Activated naive CD4-positive, alpha-beta T cell treated with anti-CD3 and anti-CD28 coated beads, Interleukin-2, amount 50 U/mL, for 16 hours (primary cell): ENCODE results near the gene PLEKHG5.
"Not testable (repeated sequence)": the region's sequence is repeated elsewhere in the genome, so short reads cannot be mapped to it uniquely, and the experiment has no call there.

Experiments
- DNase-seq: peaks from one replicate; pipeline ENCODE4 v3.0.0-alpha.2; 2020

The PLEKHG5 gene

DNA sequence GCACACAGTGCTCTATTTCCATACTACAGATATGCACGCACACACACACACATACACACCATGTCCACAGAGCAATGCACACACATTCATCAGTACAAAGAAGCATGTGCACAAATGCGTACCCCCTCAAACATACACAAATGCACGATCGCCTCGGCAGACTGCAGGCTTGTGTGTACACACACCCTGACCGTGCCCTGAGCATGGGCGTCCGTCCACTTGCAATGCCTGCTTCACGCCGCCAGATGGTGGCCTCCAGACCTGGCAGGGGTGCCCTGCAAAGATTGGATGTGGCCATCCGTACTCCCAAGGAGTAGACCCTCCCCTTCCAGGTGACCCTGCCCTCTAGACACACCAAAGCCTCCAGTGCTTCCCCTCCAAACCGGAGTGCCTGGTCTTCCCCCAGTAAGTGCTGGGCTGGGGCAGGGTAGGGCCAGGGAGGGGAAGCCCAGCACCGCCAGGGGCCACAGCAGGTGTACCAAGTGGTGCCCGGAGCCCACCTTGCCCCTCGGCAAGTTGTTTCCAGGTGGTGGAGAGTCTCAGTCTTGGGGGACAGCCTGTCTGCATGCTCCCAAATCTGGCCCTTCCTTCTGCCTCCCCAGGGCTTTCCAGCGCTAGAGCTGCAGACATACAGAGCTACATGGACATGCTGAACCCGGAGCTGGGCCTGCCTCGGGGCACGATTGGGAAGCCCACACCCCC is 46.3 kb downstream of the PLEKHG5 start:
- DNase-seq = peak; percentile 42

DNA sequence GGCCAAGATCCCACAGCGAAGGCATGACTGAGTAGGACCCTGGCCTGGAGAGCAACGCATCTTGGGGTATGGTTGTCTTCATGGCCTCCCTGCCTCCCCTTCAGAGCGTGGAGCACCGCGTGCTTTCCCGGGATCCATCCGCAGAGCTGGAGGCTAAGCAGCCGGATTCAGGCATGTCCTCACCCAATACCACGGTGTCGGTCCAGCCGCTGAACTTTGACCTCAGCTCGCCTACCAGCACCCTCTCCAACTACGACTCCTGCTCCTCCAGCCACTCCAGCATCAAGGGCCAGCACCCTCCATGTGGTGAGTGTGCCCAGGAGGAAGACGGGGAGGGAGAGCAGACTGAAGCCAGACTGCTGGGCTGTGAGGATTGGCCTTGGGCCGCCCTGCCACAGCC is 47.1 kb downstream of the PLEKHG5 start:
- DNase-seq = no peak

GRCh38 chr1:6443339-6444115 is 47.9 kb downstream of the PLEKHG5 start:
- DNase-seq = no peak

- no peak for DNase-seq
Measured at GRCh38 chr1:6441586-6441985, 49.9 kb downstream of the PLEKHG5 start.

- DNase-seq = peak; percentile 77
Measured at GRCh38 chr1:6440198-6441126, 51.0 kb downstream of the PLEKHG5 start.

DNA sequence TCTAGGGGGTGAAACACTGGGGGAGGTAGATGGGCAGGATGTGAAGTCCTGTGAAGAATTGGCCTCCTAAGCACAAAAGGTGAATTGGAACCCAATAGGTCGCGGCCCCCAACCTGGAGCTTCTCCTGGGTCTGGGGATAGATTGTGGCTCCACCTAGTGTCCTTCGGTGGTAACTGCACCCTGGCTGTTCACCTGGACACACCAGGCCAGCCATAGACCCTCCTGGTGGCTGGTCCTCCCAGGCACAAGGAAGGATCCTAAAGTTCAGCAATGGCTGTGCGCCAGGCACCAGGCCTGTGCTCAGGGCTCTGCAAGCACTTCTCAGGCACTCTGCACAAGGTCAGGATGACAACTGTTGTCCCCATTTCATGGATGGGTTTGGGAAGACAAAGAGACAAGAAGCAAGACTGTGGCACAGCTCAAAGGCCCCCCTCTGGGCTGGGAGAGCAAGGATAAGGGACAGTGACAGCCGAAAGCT is 53.4 kb downstream of the PLEKHG5 start:
- peak; percentile 73 for DNase-seq

DNA sequence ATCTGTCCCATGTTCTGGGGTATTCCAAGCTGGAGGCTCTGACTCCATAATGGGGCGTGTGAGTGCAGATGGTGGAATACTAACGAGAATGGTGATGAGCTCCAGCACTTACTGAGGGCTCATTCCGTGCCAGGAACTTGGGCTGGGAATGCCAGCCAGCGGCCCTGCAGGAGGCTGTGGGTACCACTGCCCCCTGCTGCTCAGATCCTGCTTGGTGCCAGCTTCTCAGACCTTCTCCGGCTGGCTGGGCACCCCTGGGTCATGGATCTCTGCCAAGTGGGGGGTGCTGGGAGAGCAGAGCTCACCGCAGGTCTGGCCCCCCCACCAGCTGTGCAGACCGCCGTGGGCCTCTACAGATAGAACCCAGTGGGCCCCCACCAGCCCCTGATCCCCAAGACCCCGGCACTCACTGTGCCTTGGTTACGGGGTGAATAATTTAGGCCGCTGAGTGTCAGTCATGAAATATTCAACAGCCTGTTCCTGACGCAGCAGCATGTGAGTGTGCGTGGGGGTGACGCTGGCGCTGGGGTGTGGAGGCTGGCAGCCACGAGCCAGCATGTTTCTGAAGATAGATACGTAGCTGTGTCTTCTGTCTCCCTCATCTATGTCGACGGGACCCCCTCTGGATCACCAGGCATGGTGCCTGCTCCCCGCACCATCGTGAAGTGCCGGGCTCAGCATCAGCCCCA is 54.3 kb downstream of the PLEKHG5 start:
- DNase-seq = not testable (repeated sequence)

DNA sequence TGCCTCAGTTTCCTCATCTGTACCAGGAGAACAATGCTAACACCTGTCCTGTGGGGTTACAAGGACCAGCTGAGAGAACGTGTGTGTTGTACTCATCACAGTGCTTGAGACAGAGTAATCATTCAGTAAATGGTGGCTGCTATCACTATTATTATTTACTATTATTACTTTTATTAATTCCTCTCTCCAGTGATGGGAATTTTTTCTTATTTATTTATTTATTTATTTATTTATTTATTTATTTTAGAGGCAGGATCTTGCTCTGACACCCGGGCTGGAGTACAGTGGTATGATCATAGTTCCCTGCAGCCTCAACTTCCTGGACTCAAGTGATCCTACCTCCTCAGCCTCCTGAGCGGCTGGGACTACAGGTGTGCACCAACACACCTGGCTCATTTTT is 55.2 kb downstream of the PLEKHG5 start:
- not testable (repeated sequence) for DNase-seq

GRCh38 chr1:6435547-6435946 is 55.9 kb downstream of the PLEKHG5 start:
- no peak for DNase-seq

GRCh38 chr1:6435129-6435528 is 56.3 kb downstream of the PLEKHG5 start:
- DNase-seq = no peak

GRCh38 chr1:6434186-6434585 is 57.3 kb downstream of the PLEKHG5 start:
- no peak for DNase-seq

DNA sequence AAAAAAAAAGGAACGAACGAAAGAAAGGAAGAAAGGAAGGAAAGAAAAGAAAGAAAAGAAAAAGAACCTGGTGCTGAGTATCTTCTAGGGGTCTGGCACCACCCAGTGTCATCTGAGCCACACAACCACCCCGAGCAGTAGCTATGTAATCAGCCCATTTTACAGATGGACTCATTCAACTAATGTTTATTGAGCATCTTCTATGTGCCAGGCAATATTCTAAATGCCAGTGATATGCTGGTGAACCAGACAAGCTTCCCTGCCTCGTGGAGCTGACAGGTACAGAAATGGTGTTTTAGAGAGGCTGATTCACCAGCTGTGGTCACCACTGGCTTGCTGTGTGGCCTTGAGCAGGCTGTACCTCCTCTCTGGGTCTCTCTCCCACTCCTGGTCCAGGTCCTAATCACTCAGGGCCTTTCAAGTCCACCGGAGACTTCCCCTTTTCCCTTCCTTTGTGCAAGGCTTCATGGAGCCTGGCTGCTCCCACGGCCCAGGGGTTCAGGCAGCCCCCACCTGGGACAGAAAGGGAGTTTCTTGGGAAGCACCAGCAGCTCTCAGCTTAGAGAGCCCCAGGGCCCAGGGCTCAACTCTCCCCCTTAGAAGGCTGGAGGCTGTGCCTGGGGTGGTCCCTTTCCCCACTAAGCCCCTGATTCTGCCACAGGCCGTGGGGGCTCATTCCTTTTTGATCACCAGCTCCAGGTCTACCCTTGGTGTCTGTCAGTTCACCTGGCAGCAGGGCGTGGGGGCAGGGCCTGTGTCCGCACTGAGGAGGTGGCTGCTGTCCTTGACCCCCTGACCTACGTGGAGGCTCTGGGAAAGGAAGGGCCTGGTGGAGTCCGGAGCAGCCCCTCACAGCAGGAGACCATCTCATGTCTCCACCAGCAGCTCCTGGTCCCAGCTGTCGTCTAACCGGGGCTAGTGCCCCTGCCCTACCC is 59.6 kb downstream of the PLEKHG5 start:
- not testable (repeated sequence) for DNase-seq

- not testable (repeated sequence) for DNase-seq
Measured at GRCh38 chr1:6429660-6430411, 61.6 kb downstream of the PLEKHG5 start.

DNA sequence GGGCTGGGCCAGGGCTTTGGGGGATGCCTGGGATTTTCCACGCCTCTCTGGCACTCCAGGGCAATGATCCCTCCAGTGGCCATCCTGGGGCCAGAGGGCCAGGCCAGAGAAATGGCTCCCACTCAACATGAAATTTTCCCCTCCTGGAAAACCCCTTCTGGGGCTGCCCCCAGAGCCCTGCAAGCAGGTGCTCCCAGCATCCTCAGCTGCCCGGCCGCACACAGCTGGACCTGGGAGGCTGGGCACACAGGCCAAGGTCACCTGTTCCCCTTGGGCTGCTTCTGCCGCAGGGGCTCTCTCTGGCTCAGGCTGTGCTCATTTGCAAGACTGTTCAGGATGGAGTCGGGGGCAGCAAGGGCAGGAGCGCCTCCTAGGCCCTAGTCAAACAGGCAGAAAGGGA is 63.0 kb downstream of the PLEKHG5 start:
- not testable (repeated sequence) for DNase-seq

DNA sequence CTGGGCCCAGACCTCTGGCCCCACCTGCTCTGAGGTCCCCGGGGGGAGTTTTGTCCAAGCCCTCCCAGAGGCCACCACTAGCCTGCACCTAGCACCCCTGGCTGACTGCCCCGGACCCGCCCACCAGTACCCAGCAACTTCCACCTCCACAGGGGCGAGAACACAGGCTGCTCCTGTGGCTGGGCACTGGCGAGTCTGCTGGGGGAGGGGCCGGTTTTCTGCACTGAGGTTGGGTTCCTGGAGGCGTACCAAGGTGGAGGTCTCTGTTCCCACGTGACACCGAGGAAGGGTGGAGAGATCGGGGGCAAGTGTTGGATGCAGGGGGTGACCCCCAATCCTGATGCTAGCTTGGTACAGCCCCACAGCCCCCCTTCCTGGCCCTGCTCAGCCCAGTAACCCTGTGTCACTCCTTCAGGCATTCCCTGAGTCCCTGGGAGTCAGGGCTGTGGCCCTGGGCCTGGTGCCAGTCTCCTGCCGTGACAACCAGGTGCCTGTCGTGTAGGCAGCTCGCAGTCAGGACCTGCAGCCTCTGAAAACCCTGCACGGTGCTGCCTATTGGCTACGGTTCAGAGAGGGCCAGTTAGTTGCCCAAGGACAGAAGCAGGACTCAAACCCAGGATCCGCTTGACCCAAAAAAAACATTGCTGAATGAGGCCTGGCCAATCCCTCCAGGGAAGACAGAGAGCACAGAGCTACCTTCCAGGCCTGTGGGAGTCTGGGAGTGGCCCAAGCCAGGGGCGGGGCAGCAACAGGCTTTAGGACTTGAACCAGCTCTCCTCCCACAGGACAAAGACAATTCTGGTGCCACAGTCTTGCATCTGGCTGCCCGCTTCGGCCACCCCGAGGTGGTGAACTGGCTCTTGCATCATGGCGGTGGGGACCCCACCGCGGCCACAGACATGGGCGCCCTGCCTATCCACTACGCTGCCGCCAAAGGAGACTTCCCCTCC is 63.8 kb downstream of the PLEKHG5 start:
- DNase-seq = no peak

DNA sequence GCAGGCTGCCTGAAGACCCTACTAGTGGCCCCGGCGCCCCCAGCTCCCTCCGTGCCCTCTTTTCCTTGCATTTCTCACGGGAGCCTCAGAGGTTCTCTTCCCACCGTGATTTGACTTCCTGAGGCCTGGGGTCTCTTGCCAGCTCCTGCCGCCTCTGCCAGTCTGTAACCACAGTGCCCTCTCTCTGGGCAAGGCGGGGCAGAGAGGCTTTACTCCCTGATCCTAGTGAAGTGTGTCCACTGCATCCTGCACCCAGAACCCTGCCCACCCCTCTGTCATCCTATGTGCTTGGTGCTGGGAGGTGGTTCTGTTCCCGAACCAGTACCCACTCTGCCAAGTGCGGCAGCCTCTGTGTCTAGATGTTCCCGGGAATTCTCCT is 64.5 kb downstream of the PLEKHG5 start:
- no peak for DNase-seq

- no peak for DNase-seq
Measured at GRCh38 chr1:6426277-6426971, 65.0 kb downstream of the PLEKHG5 start.

GRCh38 chr1:6425658-6426057 is 65.8 kb downstream of the PLEKHG5 start:
- no peak for DNase-seq
